T-helper 1 cell treated with Interleukin-12 subunit alpha and Interleukin-12 subunit beta and Interleukin-4 antibody, amounts not matched to agents 30 ng/mL and 1 ng/mL, for 36 hours (primary cell): ENCODE results near the gene MLIP. TPM values are rescaled to one million over a fixed set of nuclear protein-coding genes. Genes with fewer than 3 reads are reported as not detected.

Source experiments
- intact Hi-C: fragments of 100-400 bp; cut with micrococcal nuclease; formaldehyde crosslinking; loops from one replicate; pipeline ENCODE4 v1.15.1; 2024
- total RNA-seq: library from RNA; stranded (reverse); gene quantifications from 2 replicates; pipeline ENCODE4 v1.2.3, GENCODE V29; 2022

Gene MLIP
- total RNA-seq, 1 donor from 2014 or later, result not detected

- intact Hi-C loops, result no loop called here
Observed at GRCh38 chr6:54274383-54274782, 163.1 kb downstream of the MLIP start.

GRCh38 chr6:54282186-54282585 is 170.9 kb downstream of the MLIP start:
- intact Hi-C loops, result no loop called here

- intact Hi-C loops, result no loop called here
Observed at GRCh38 chr6:54284161-54284860, 173.1 kb downstream of the MLIP start.

GRCh38 chr6:54285595-54285994 is 174.4 kb downstream of the MLIP start:
- intact Hi-C loops, result no loop called here

GRCh38 chr6:54286141-54286540 is 174.9 kb downstream of the MLIP start:
- intact Hi-C loops, result no loop called here

GRCh38 chr6:54288474-54288873 is 177.2 kb downstream of the MLIP start:
- intact Hi-C loops, result no loop called here

GRCh38 chr6:54289426-54289825 is 178.2 kb downstream of the MLIP start:
- intact Hi-C loops, result no loop called here

- intact Hi-C loops, result no loop called here
Observed at GRCh38 chr6:54291146-54291545, 179.9 kb downstream of the MLIP start.

GRCh38 chr6:54291738-54292137 is 180.5 kb downstream of the MLIP start:
- intact Hi-C loops, result no loop called here

- intact Hi-C loops, result no loop called here
Observed at GRCh38 chr6:54294965-54295532, 183.8 kb downstream of the MLIP start.

- intact Hi-C loops, result no loop called here
Observed at GRCh38 chr6:54299542-54300269, 188.5 kb downstream of the MLIP start.

GRCh38 chr6:54301770-54302169 is 190.5 kb downstream of the MLIP start:
- intact Hi-C loops, result no loop called here

- intact Hi-C loops, result no loop called here
Observed at GRCh38 chr6:54307439-54307910, 196.2 kb downstream of the MLIP start.

GRCh38 chr6:54308289-54308985 is 197.2 kb downstream of the MLIP start, which contains the start of gene TINAG:
Gene TINAG, plus strand, starts transcription at chr6:54308441. Its CDS starts 110 bp downstream, at chr6:54308551.
- intact Hi-C loops, result no loop called here

- intact Hi-C loops, result no loop called here
Observed at GRCh38 chr6:54308986-54309315, 197.7 kb downstream of the MLIP start.

- intact Hi-C loops, result no loop called here
Observed at GRCh38 chr6:54310377-54311152, 199.3 kb downstream of the MLIP start.

GRCh38 chr6:54315656-54316055 is 204.4 kb downstream of the MLIP start:
- intact Hi-C loops, result no loop called here
